Mucosa of descending colon (tissue), 3 donors: ENCODE measurements around the gene SH3RF3. TPM values are rescaled to one million over a fixed set of nuclear protein-coding genes. Genes with fewer than 3 reads are reported as not detected.

ENCODE experiments used
- ATAC-seq: fragments of 200-7000 bp; cut with Tn5 transposase; one replicate; pipeline ENCODE4 v1.9.1; 2020; ENCODE audit warnings: mild to moderate bottlenecking, moderate library complexity
- DNase-seq, 3 donors: peaks; one replicate each; pipeline ENCODE4 v3.0.0-alpha.2; 2020
- H3K36me3 ChIP-seq: fragments of 200-600 bp; one replicate; pipeline ENCODE4 v1.8.0; 2021; ENCODE audit warnings: low read depth, mild to moderate bottlenecking
- H3K4me1 ChIP-seq: fragments of 200-600 bp; one replicate; pipeline ENCODE4 v1.8.0; 2021; ENCODE audit warnings: low read depth, mild to moderate bottlenecking
- H3K4me3 ChIP-seq: fragments of 200-600 bp; one replicate; pipeline ENCODE4 v1.8.0; 2021; ENCODE audit warnings: mild to moderate bottlenecking
- H3K9me3 ChIP-seq: fragments of 200-600 bp; one replicate; pipeline ENCODE4 v1.8.0; 2021; ENCODE audit warnings: mild to moderate bottlenecking
- CTCF ChIP-seq: fragments of 200-600 bp; IDR thresholded peaks from one replicate; pipeline ENCODE4 v1.8.0; 2022; ENCODE audit warnings: antibody characterized with exemption, mild to moderate bottlenecking
- intact Hi-C, 2 donors: fragments of 100-400 bp; cut with DNase I in 1 of 2; cut with micrococcal nuclease in 1 of 2; formaldehyde crosslinking; loops; one replicate each; pipeline versions ENCODE4 v1.11.0 to v1.11.1; 2022; cut with DNase I, micrococcal nuclease
- total RNA-seq, 3 donors: library from RNA; stranded (reverse); fragmentation: NEBNext Ultra II Directional in 2 of 3; extraction: Animal tissue kit (Norgen Biotek cat#: 25700) in 2 of 3; gene quantifications; one replicate each; pipeline versions ENCODE4 v1.2.1 to v1.2.4, GENCODE V29; 2021 to 2023
- donor health status: DM: no; HTN: no; CAD: no; lungs with moderate emphysema.
- donor health status: DM: no; HTN: no; CAD: no.
- donor health status: DM: no; HTN: yes; CAD: no.

The SH3RF3 gene
- total RNA-seq, 3 donors from 2014 or later: 1.9 to 3.7 (median 3.0) TPM

- no peak for TF ChIP-seq CTCF
- DNase-seq: no peak
- Histone ChIP-seq H3K36me3 (no peaks in the 10 kb centered on the region), H3K4me3 (no peak overlapping the region), H3K4me1 (peaks cover 8% of the 10 kb centered on the region), H3K9me3 (no peaks in the 10 kb centered on the region)
- ATAC-seq: no peak
- intact Hi-C loops: no loop called here
These were observed 80.4 kb downstream of the SH3RF3 start for GRCh38 chr2:109209412-109209811.

GRCh38 chr2:109209941-109210340, 80.9 kb downstream of the SH3RF3 start:
- Histone ChIP-seq H3K4me1 (peaks cover 9% of the 10 kb centered on the region), H3K36me3 (no peaks in the 10 kb centered on the region), H3K9me3 (no peaks in the 10 kb centered on the region), H3K4me3 (no peak overlapping the region)
- intact Hi-C loops: no loop called here
- ATAC-seq (no peak), DNase-seq (no peak)
- no peak for TF ChIP-seq CTCF

- DNase-seq (no peak), ATAC-seq (no peak)
- Histone ChIP-seq H3K9me3 (no peaks in the 10 kb centered on the region), H3K4me3 (no peak overlapping the region), H3K36me3 (no peaks in the 10 kb centered on the region), H3K4me1 (peaks cover 9% of the 10 kb centered on the region)
- intact Hi-C loops: no loop called here
- TF ChIP-seq CTCF: no peak
These were observed 81.6 kb downstream of the SH3RF3 start for GRCh38 chr2:109210431-109211200.

GRCh38 chr2:109211315-109211714, 82.3 kb downstream of the SH3RF3 start:
- no peak for DNase-seq
- Histone ChIP-seq H3K36me3 (no peaks in the 10 kb centered on the region), H3K4me3 (no peak overlapping the region), H3K9me3 (no peaks in the 10 kb centered on the region), H3K4me1 (peaks cover 9% of the 10 kb centered on the region)
- ATAC-seq: no peak
- TF ChIP-seq CTCF: no peak
- intact Hi-C loops: no loop called here

- ATAC-seq: no peak
- H3K4me3 ChIP-seq: no peak overlapping the region
- H3K36me3 ChIP-seq: no peaks in the 10 kb centered on the region
- no peak for DNase-seq
- no peaks in the 10 kb centered on the region for H3K9me3 ChIP-seq
- intact Hi-C loops: no loop called here
- peaks cover 13% of the 10 kb centered on the region for H3K4me1 ChIP-seq
- no peak for TF ChIP-seq CTCF
These were observed 84.0 kb downstream of the SH3RF3 start for GRCh38 chr2:109212836-109213563.
